ENCODE data around the gene ZNF784. TPM values are rescaled to one million over a fixed set of nuclear protein-coding genes. Genes with fewer than 3 reads are reported as not detected.

Gene ZNF784
- total RNA-seq, 3 donors from 2014 or later, result 2.6 to 6.7 (median 4.9) TPM

- Histone ChIP-seq H3K27ac (no peak overlapping the region), H3K36me3 (no peaks in the 10 kb centered on the region), H3K4me3 (no peak overlapping the region), H3K9me3 (no peaks in the 10 kb centered on the region), H3K4me1 (no peaks in the 10 kb centered on the region), H3K27me3 (no peaks in the 10 kb centered on the region)
- intact Hi-C loops (cut with DNase I; ENCODE audit: low total_unique reads), result loop anchor here (5.0 kb wide), 1 partner anchor 540 kb away; no protein-coding TSS in a partner anchor
- TF ChIP-seq CTCF (IDR thresholded peaks at IDR 0.05) (no peak), POLR2A (IDR thresholded peaks at IDR 0.05) (no peak), POLR2AphosphoS5 (IDR thresholded peaks at IDR 0.05) (no peak)
- no peak for DNase-seq (ENCODE audit: low spot score in 2 of 2)
Observed at GRCh38 chr19:55597501-55597921, 26.9 kb downstream of the ZNF784 start.

GRCh38 chr19:55596304-55596703, 28.1 kb downstream of the ZNF784 start:
- no peaks in the 10 kb centered on the region for H3K4me1 ChIP-seq
- intact Hi-C loops (cut with DNase I; ENCODE audit: low total_unique reads), result loop anchor here (1.0 to 5.0 kb wide), 2 partner anchors 9 to 541 kb away; no protein-coding TSS in a partner anchor
- no peak overlapping the region for H3K27ac ChIP-seq
- TF ChIP-seq CTCF (IDR thresholded peaks at IDR 0.05), result no peak
- TF ChIP-seq POLR2A (IDR thresholded peaks at IDR 0.05), result no peak
- TF ChIP-seq POLR2AphosphoS5 (IDR thresholded peaks at IDR 0.05), result no peak
- H3K27me3 ChIP-seq, result no peaks in the 10 kb centered on the region
- H3K9me3 ChIP-seq, result no peaks in the 10 kb centered on the region
- no peak for DNase-seq (ENCODE audit: low spot score in 2 of 2)
- no peak overlapping the region for H3K4me3 ChIP-seq
- no peaks in the 10 kb centered on the region for H3K36me3 ChIP-seq

- intact Hi-C loops (cut with DNase I; ENCODE audit: low total_unique reads), result loop anchor here (5.0 kb wide), 1 partner anchor 542 kb away; no protein-coding TSS in a partner anchor
- no peak for DNase-seq (ENCODE audit: low spot score in 2 of 2)
- Histone ChIP-seq H3K9me3 (no peaks in the 10 kb centered on the region), H3K27me3 (no peaks in the 10 kb centered on the region), H3K4me1 (no peaks in the 10 kb centered on the region), H3K27ac (no peak overlapping the region), H3K4me3 (no peak overlapping the region), H3K36me3 (no peaks in the 10 kb centered on the region)
- TF ChIP-seq CTCF (IDR thresholded peaks at IDR 0.05) (no peak), POLR2AphosphoS5 (IDR thresholded peaks at IDR 0.05) (no peak), POLR2A (IDR thresholded peaks at IDR 0.05) (no peak)
Observed at GRCh38 chr19:55594996-55595545, 29.3 kb downstream of the ZNF784 start.

DNA sequence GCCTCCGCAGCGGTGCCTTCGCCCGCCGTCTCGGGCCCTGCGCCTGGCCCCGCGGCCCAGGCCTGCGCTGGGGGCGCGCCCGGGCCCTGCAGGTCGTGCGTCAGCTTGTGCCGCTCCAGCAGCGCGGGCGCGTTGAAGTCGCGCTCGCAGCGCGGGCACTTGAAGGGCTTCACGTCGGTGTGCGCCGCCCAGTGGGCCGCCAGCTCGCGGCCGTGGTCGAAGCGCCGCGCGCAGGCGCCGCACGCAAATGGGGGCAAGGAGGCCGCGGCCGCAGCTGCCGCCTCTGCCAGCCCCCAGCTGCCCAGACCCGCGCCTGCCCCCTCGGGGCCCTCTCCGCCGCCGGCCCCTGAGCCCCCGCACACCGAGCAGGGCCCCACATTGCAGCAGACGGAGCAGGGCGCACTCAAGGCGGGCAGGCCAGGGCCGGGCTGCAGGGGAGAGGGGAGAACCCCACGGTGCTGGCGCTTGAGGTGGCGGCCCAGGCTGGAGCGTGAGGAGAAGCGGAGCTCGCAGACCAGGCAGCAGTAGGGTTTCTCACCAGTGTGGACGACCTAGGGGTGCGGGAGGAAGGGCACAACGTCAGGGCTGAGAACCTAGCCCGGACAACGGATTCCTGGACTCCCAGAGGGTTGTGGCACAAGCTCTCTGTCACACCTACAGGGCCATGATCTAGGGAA, 31.1 kb downstream of the ZNF784 start:
- no peak for DNase-seq (ENCODE audit: low spot score in 2 of 2)
- TF ChIP-seq CTCF (IDR thresholded peaks at IDR 0.05) (no peak), POLR2A (IDR thresholded peaks at IDR 0.05) (no peak), POLR2AphosphoS5 (IDR thresholded peaks at IDR 0.05) (no peak)
- Histone ChIP-seq H3K36me3 (no peaks in the 10 kb centered on the region), H3K27ac (no peak overlapping the region), H3K4me1 (no peaks in the 10 kb centered on the region), H3K27me3 (no peaks in the 10 kb centered on the region), H3K9me3 (no peaks in the 10 kb centered on the region), H3K4me3 (no peak overlapping the region)
- intact Hi-C loops (cut with DNase I; ENCODE audit: low total_unique reads), result no loop called here

DNA sequence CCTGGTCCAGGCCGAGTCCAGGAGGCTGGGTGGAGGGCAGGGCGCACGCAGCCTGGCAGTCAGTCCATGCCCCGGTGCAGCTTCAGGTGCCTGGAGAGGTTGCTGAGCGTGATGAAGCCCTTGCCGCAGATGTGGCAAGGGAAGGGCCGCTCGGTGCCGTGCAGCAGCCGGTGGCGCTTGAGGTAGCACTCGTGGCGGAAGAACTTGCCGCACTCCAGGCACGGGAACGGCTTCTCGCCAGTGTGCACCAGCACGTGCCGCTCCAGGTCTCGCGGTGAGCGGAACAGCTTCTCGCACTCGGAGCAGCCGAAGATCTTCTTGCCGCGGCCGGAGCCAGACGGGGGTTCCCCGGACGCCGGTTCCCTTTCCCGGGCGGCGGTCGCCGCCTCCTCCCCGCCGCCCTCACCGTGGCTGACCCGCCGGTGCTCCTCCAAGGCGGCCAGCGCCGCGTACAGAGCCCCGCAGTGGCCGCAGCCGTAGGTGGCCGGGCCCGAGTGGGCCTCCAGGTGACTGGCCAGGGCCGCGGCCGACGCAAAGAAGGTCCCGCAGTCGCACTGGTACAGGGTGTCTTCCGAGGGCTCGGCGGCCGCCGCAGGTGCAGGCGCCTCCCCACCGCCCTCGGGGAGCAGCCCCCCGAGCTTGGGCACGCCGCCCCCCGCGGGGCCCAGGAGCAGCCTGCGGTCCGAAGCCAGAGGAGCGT, 31.8 kb downstream of the ZNF784 start:
- no peaks in the 10 kb centered on the region for H3K4me1 ChIP-seq
- no peak for TF ChIP-seq CTCF (IDR thresholded peaks at IDR 0.05)
- no peak for TF ChIP-seq POLR2AphosphoS5 (IDR thresholded peaks at IDR 0.05)
- no peak for TF ChIP-seq POLR2A (IDR thresholded peaks at IDR 0.05)
- H3K36me3 ChIP-seq, result no peaks in the 10 kb centered on the region
- H3K27me3 ChIP-seq, result no peaks in the 10 kb centered on the region
- intact Hi-C loops (cut with DNase I; ENCODE audit: low total_unique reads), result no loop called here
- H3K9me3 ChIP-seq, result no peaks in the 10 kb centered on the region
- H3K27ac ChIP-seq, result no peak overlapping the region
- no peak overlapping the region for H3K4me3 ChIP-seq
- no peak for DNase-seq (ENCODE audit: low spot score in 2 of 2)

All from breast epithelium (tissue), 4 donors.